T-helper 9 cell (primary cell): ENCODE data around the gene COL9A3.
A peak's percentile ranks its signal among the peaks of the same experiment; 100 is the strongest.

ENCODE experiments used
- DNase-seq: peaks from one replicate; pipeline ENCODE4 v3.0.0-alpha.2; 2020
- total RNA-seq, 2 donors: gene quantifications; one replicate each; lab custom pipeline; 2026; lab: John Stamatoyannopoulos, UW

COL9A3 gene
- total RNA-seq = 0 to 0.48 reads per million in 2 donors

DNA sequence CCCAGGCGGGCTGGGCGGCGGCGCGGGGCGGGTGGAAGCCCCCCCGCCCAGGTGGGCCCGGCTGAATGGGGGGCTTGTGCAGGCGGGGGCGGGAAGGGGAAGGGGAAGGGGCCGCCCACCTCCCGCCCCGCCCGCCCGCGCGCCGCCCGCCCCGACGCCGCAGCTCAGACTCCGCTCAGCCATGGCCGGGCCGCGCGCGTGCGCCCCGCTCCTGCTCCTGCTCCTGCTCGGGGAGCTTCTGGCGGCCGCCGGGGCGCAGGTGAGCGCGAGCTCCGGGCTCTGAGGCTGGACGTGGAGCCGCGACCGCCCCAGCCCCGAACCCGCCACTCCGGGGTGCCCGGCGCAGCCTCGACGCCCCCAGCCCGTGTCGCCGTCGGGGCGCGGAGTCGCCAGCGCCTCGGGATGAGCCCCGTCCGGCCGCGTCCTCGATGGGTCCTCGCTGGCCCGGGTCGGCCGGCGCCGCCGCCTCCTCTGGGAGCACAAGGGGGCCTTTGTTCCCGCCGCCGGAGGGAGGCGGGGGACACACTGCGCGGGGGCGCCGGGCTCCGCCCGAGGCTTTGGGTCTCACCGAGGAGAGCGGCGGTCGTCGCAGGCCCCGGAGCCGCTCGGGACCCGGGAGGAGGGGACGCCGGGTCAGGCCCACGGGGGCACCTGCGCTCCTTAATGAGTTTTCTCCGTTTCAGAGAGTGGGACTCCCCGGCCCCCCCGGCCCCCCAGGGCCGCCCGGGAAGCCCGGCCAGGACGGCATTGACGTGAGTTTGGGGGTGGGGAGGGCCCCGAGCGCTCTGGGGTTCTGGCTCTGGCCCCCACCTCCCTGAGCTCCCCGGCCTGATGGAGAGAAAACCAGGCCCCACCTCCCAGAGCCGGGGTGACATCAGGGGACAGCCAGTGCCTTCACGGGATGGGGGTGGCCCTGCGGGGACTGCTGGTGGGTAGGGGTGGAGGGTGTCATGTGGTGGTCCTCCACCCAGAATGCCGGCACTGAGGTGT lies at the start of gene COL9A3:
TSS of gene COL9A3 (plus strand) at position 167 of the 990 bp plus-strand sequence. CDS start at position 182, 15 bp downstream.
- DNase-seq = no peak

- no peak for DNase-seq
Observed at GRCh38 chr20:62768234-62768546, 48.7 kb upstream of the COL9A3 start.

DNA sequence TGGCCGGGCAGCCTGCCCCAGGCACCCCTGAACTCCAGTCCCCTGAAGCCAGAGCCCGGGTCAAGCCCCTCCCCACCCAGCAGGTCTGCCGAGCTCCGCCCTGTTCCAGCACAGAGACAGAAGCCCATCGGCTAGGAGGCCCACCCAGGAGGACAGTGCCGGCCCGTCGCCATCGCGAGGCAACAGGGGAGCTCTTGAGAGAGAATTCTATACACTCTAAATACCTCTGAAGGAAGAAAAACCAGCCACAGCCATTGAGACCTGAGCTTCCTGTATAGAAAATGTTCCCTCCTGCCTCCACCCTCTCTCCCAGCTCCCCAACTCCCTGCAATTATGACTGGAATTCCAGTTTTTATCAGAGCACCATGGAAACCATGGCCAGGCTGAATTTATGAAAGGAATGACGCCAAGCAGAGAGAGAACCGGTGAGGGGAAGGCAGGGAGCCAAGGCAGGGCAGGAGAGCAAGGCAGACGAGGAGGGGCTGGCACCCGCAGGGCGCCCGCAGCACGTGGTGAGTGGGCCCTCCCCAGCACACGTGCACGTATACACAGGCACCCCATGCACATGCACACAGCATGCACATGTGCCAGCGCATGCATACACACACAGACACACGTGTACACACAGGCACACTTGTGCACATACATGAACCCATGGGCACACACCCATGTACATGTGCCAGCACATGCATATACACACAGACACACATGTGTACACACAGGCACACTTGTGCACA lies 48.1 kb upstream of the COL9A3 start:
- DNase-seq = no peak

DNA sequence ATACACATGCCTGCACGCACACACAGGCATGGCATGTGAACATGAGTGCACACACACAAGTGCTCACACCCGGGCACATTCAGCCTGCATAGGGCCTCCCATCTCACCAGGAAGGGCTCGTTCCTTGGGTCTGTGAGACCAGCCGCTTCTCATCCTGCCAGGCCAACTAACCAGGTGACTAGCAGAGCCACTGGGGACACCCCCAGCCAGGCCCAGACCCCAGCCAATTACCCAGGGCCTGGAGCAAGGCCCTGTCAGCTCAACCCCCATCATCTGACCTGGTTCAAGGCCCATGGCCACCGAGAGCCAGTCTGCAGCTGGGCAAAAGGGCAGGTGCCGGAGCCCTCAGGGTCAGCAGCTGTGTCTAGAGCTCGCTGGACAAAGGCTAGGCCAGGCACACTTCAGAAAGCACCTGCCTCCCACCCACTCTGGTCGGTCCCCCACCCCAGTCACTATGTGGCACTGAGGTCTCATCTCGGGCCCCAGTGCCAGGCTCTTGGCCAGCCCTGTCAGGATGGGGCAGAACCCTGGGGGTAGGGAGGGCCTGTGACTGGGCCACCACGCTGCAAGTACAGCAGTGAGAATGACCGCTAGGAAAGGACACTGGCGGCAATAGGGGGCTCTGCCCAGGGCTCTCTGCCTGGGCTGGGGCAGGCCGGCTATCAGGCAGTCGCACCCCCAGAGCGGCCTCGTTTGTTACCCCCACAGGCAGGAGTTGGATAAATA lies 47.3 kb upstream of the COL9A3 start:
- no peak for DNase-seq

GRCh38 chr20:62770111-62770910 lies 46.5 kb upstream of the COL9A3 start:
- no peak for DNase-seq

DNA sequence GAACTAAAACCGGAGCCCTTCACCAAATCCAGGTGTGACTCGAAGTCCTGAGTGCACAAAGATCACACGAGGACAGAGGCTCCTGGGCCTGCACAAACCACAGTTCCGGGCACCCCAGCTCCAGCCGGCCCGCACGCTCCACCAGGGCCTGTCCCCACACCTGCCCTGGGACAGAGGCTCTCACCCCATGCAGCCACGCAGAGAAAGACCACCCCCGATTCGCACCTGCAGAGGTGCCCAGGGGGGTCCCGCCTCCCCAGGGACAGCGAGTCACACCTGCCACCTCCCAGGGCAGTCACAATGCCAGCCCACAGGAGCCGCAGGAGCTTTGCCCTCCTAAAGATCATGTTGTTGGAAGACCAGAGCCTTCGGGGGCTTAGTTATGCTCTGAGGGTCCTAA lies 45.9 kb upstream of the COL9A3 start:
- no peak for DNase-seq

- no peak for DNase-seq
Observed at GRCh38 chr20:62771396-62772102, 45.3 kb upstream of the COL9A3 start.

DNA sequence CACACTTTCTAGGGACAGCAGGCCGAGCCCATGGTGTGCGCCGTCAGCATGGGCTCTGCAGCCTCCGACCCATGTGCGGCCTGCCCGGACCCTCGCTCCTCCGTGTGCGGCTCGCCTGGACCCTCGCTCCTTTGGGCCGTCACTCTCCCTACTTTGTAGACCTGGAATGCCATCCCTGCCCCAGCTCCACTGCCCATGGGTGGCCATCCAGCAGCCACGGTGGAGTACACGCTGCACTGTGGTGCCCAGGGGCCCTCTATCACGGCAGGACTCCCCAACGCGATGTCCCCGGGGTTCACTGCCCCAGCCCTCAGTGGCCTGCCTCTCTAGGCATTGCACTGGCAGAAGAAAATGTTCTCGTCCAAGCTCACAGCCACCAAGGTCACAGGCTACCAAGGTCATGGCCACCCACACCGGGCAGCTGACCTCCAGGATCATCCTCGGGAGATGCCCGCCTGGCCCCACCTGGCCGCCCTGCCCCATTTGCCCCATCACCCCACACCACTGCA lies 44.7 kb upstream of the COL9A3 start:
- no peak for DNase-seq

- no peak for DNase-seq
Observed at GRCh38 chr20:62772619-62772989, 44.2 kb upstream of the COL9A3 start.

- DNase-seq = no peak
Observed at GRCh38 chr20:62772990-62773844, 43.6 kb upstream of the COL9A3 start.

- no peak for DNase-seq
Observed at GRCh38 chr20:62773845-62774714, 42.8 kb upstream of the COL9A3 start.

DNA sequence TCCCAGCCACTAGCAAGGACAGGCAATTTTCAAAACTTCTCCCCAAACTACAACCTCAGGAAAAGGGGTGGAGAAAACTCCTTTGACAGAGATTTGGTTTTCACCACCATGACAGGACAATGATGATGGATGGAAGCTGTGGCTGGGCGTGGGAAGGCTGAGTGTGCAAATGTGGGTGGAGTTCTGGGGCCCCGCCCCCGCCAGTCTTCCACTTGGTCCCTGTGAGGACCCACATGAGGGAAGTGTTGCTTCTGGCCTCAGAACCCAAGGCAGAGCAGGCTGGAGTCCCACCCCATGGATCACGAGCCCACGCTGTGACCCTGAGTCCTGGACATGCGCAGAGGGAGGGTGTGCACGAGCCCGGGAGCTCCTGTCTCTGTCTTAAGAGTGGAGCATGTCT lies 42.1 kb upstream of the COL9A3 start:
- no peak for DNase-seq

GRCh38 chr20:62775206-62775605 lies 41.6 kb upstream of the COL9A3 start:
- no peak for DNase-seq

- no peak for DNase-seq
Observed at GRCh38 chr20:62776035-62776691, 40.7 kb upstream of the COL9A3 start.

DNA sequence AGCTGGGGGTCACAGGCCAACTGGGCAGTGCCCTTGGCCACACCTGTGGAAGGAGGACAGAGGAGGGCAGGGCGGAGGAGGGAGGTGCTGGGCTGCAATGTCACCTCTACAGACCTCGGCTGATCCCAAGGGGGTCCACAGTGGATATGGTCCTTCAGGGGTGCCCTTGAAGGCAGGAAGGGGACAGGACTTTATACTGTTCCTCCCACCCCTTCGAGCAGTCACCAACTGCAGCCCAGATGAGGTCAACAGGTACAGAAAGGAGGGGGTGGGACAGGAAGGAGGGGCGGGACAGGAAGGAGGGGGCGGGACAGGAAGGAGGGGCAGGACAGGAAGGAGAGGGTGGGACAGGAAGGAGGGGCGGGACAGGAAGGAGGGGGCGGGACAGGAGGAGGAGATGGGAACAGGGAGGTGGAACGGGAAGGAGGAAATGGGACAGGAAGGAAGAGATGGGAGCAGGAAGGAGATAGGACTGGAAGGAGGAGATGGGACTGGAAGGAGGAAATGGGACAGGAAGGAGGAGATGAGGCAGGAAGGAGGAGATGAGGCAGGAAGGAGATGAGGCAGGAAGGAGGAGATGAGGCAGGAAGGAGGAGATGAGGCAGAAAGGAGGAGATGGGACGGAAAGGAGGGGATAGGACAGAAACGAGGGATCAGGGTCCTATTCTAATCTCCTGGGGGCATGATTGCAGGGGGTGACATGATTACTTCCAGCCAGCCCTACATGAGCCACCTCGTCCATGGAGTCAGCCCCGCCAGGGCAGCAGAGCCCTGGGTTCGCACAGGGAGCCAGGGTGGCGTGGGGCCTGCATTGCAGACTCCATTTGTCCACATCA lies 39.9 kb upstream of the COL9A3 start:
- peak; percentile 16 for DNase-seq

DNA sequence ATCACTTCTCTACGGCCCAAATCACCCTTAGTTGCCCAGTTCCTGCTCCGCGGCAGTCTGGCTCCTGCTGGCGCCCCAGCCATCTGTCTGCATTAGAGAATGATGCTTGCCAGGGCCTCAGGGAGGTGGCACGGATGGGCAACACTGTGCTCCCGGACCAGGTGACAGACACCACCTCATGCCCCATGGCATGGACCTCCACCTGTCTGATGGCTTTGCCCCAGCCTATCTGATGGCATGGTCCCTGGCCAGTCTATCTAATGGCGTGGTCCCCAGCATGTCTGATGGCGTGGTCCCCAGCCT lies 39.4 kb upstream of the COL9A3 start:
- DNase-seq = no peak

GRCh38 chr20:62778058-62778457 lies 38.8 kb upstream of the COL9A3 start:
- DNase-seq = no peak
